HepG2 (cell line): ENCODE measurements around the gene NFIC. TPM values are rescaled to one million over a fixed set of nuclear protein-coding genes. Genes with fewer than 3 reads are reported as not detected.

ENCODE experiments used
- AKAP8 ChIP-seq: sonication (generic); formaldehyde crosslinking; IDR thresholded peaks from 2 replicates; pipeline ENCODE4 v1.5.1; 2020; ENCODE audit warnings: mild to moderate bottlenecking, missing genetic modification reagents
- BCL6 ChIP-seq: IDR thresholded peaks from 2 replicates; pipeline ENCODE4 v1.6.1; 2016; ENCODE audit warnings: missing genetic modification reagents, missing compliant biosample characterization
- FOXJ3 ChIP-seq: sonication (generic); formaldehyde crosslinking; IDR thresholded peaks from 2 replicates; pipeline ENCODE4 v1.4.0; 2020; ENCODE audit warnings: missing genetic modification reagents, mild to moderate bottlenecking, borderline replicate concordance
- IKZF4 ChIP-seq: sonication (generic); formaldehyde crosslinking; IDR thresholded peaks from 2 replicates; pipeline ENCODE4 v1.5.1; 2020; ENCODE audit warnings: borderline replicate concordance, mild to moderate bottlenecking, low read depth, missing genetic modification reagents; ENCODE audit errors: not compliant biosample characterization
- KLF9 ChIP-seq: IDR thresholded peaks from 2 replicates; pipeline ENCODE4 v1.6.1; 2016; ENCODE audit warnings: low read depth
- MAZ ChIP-seq, 2 experiments: sonication (generic) in 1 of 2; formaldehyde crosslinking in 1 of 2; IDR thresholded peaks; 2 replicates each; pipeline versions ENCODE4 v1.5.0 to v1.6.1; 2012 to 2020; ENCODE audit warnings: low read depth in 2 of 2, mild to moderate bottlenecking in 2 of 2, borderline replicate concordance in 1 of 2, improper control_type of control experiment in 1 of 2, low read length in 1 of 2, missing genetic modification reagents in 1 of 2, moderate library complexity in 1 of 2
- MED8 ChIP-seq: sonication (generic); formaldehyde crosslinking; IDR thresholded peaks from 2 replicates; pipeline ENCODE4 v1.8.1; 2023; ENCODE audit warnings: mild to moderate bottlenecking, missing genetic modification reagents; ENCODE audit not compliant: insufficient replicate concordance
- MYC ChIP-seq: sonication (generic); formaldehyde crosslinking; IDR thresholded peaks from 2 replicates; pipeline ENCODE4 v1.9.0; 2021; ENCODE audit warnings: missing genetic modification reagents, borderline replicate concordance
- NFKB2 ChIP-seq: sonication (generic); formaldehyde crosslinking; IDR thresholded peaks from 2 replicates; pipeline ENCODE4 v1.4.0; 2020; ENCODE audit warnings: missing genetic modification reagents, borderline replicate concordance
- PHF8 ChIP-seq: sonication (generic); formaldehyde crosslinking; IDR thresholded peaks from 2 replicates; pipeline ENCODE4 v1.5.0; 2020; ENCODE audit warnings: missing genetic modification reagents
- PITX1 ChIP-seq: sonication (generic); formaldehyde crosslinking; IDR thresholded peaks from 2 replicates; pipeline ENCODE4 v1.5.1; 2020; ENCODE audit warnings: mild to moderate bottlenecking, missing genetic modification reagents
- RFX5 ChIP-seq: IDR thresholded peaks from 2 replicates; pipeline ENCODE4 v1.6.1; 2011; ENCODE audit warnings: low read depth, low read length, improper control_type of control experiment
- RNF2 ChIP-seq: fragments of 450-650 bp; conservative IDR thresholded peaks from 2 replicates; pipeline ENCODE4 v1.6.1; 2016; ENCODE audit warnings: low read depth
- SATB2 ChIP-seq: sonication (generic); formaldehyde crosslinking; IDR thresholded peaks from 2 replicates; pipeline ENCODE4 v1.5.0; 2020; ENCODE audit warnings: missing genetic modification reagents
- SIX1 ChIP-seq: sonication (generic); formaldehyde crosslinking; IDR thresholded peaks from 2 replicates; pipeline ENCODE4 v1.4.0; 2020; ENCODE audit warnings: missing genetic modification reagents, borderline replicate concordance
- SIX4 ChIP-seq: sonication (generic); formaldehyde crosslinking; IDR thresholded peaks from 2 replicates; pipeline ENCODE4 v1.4.0; 2020; ENCODE audit warnings: missing genetic modification reagents
- SRSF9 ChIP-seq: fragments of 200-400 bp; formaldehyde crosslinking; IDR thresholded peaks from 2 replicates; pipeline ENCODE4 v1.6.1; 2018; ENCODE audit warnings: borderline replicate concordance, mild to moderate bottlenecking, low read depth, low read length; ENCODE audit not compliant: insufficient read depth, poor library complexity, severe bottlenecking
- TAF1 ChIP-seq: sonication (generic); formaldehyde crosslinking; IDR thresholded peaks from 2 replicates; pipeline ENCODE4 v1.4.0; 2020; ENCODE audit warnings: missing genetic modification reagents
- TBL1XR1 ChIP-seq: fragments of 150-350 bp; IDR thresholded peaks from 2 replicates; pipeline ENCODE4 v1.6.1; 2014; ENCODE audit warnings: borderline replicate concordance, low read length; ENCODE audit not compliant: partially characterized antibody
- ZNF530 ChIP-seq: sonication (generic); formaldehyde crosslinking; IDR thresholded peaks from 2 replicates; pipeline ENCODE4 v1.5.0; 2020; ENCODE audit warnings: low read depth, mild to moderate bottlenecking, missing genetic modification reagents
- ZNF550 ChIP-seq: sonication (generic); formaldehyde crosslinking; IDR thresholded peaks from 2 replicates; pipeline ENCODE4 v1.4.0; 2020; ENCODE audit warnings: mild to moderate bottlenecking, missing genetic modification reagents, borderline replicate concordance
- ZNF567 ChIP-seq: sonication (generic); formaldehyde crosslinking; IDR thresholded peaks from 2 replicates; pipeline ENCODE4 v1.8.1; 2023; ENCODE audit warnings: mild to moderate bottlenecking, missing genetic modification reagents, borderline replicate concordance
- ZNF737 ChIP-seq: sonication (generic); formaldehyde crosslinking; IDR thresholded peaks from 2 replicates; pipeline ENCODE4 v1.5.0; 2020; ENCODE audit warnings: missing genetic modification reagents, mild to moderate bottlenecking, borderline replicate concordance
- polyA plus RNA-seq, 8 experiments: library from polyadenylated mRNA; depleted of rRNA in 3 of 8; stranded (reverse) in 7 of 8; unstranded in 1 of 8; fragments of >200 nt; fragmentation: Illumina TruSeq in 4 of 8; extraction: Trizol in 4 of 8; gene quantifications; 2 replicates each; pipeline versions ENCODE4 v1.2.1 to v1.2.3, GENCODE V29; 2011 to 2016; ENCODE audit warnings: low read depth in 4 of 8, missing spikeins in 1 of 8, mixed read lengths in 1 of 8; ENCODE audit not compliant: insufficient read depth in 1 of 8
- total RNA-seq, 5 experiments: library from RNA; depleted of rRNA; stranded (reverse); fragments of >200 nt; fragmentation: Illumina TruSeq; extraction: Trizol; gene quantifications; 2 replicates each; pipeline ENCODE4 v1.2.3, GENCODE V29; 2016; ENCODE audit warnings: low read depth in 1 of 5
- TF ChIP-seq, protein P1 (sequence below): sonication (generic); formaldehyde crosslinking; IDR thresholded peaks from 2 replicates; pipeline ENCODE4 v1.4.0; 2020; ENCODE audit warnings: missing genetic modification reagents
- TF ChIP-seq, protein P2 (sequence below): sonication (generic); formaldehyde crosslinking; IDR thresholded peaks from 2 replicates; pipeline ENCODE4 v1.4.0; 2020; ENCODE audit warnings: missing genetic modification reagents
- TF ChIP-seq, protein P3 (sequence below): sonication (generic); formaldehyde crosslinking; IDR thresholded peaks from 2 replicates; pipeline ENCODE4 v1.4.0; 2020; ENCODE audit warnings: mild to moderate bottlenecking, missing genetic modification reagents

Gene NFIC
- total and polyA plus RNA-seq, 2 of the 13 experiments (the other 11 are each of a cell fraction or from before 2014, with no cell fraction given), result 1.3 to 2.5 TPM

DNA sequence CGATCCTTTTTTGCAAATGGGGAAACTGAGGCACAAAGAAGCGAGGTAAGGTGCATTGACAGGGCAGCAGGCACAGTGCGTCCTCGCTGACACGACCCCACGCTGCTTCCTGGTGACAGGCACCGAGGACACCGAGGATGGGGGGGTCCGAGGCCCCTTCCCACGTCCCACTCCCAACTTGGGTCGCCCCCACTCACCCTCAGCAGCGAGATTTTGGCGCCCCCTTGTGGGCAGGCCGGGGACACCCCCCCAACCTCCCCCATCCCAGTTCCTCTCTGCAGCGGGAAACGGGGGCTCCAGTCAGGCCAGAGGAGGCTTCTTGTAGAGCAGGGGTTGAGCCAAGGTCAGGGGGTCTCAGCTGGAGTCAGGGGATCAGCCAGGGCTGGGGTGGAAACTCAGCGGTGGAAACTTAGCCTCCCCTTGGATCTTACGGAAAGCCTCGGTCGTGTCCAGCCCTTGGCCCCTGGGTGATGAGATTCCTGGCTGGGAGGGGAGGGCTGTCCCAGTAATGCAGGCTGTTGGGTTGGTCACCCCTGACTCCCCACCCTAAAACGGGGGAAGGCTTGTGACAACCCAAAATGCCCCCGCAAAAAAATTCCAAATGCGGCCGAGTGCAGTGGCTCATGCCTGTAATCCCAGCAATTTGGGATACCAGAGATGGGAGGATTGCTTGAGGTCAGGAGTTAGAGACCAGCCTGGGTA, 105.7 kb downstream of the NFIC start (continued):
- TF ChIP-seq MYC (CRISPR knock-in tag) (peak; percentile 20; the same call in 1 of the 2 replicates), IKZF4 (CRISPR knock-in tag) (no peak), PITX1 (CRISPR knock-in tag) (no peak), TBL1XR1 (no peak), BCL6 (CRISPR knock-in tag) (no peak), SIX4 (CRISPR knock-in tag) (no peak), ZNF550 (CRISPR knock-in tag) (no peak), AKAP8 (CRISPR knock-in tag) (no peak), RNF2 (no peak), FOXJ3 (CRISPR knock-in tag) (no peak), MED8 (no peak), SATB2 (CRISPR knock-in tag) (no peak), NFKB2 (peak; percentile 45; the same call in 1 of the 2 replicates), TAF1 (no peak), ZNF530 (CRISPR knock-in tag) (no peak), ZNF737 (CRISPR knock-in tag) (no peak), SRSF9 (no peak), ZNF567 (CRISPR knock-in tag) (no peak), PHF8 (CRISPR knock-in tag) (0 out of 2 replicates have a peak, but pooled peaks have one; percentile 23), SIX1 (CRISPR knock-in tag) (no peak), RFX5 (no peak), MAZ (IDR thresholded peaks at IDR 0.05; ENCODE audit: borderline replicate concordance, low read depth, low read length) (peak; percentile 38; the same call in 1 of the 2 replicates), MAZ (CRISPR knock-in tag; IDR thresholded peaks at IDR 0.05; ENCODE audit: low read depth) (no peak), KLF9 (no peak)
- TF ChIP-seq, protein P1, sequence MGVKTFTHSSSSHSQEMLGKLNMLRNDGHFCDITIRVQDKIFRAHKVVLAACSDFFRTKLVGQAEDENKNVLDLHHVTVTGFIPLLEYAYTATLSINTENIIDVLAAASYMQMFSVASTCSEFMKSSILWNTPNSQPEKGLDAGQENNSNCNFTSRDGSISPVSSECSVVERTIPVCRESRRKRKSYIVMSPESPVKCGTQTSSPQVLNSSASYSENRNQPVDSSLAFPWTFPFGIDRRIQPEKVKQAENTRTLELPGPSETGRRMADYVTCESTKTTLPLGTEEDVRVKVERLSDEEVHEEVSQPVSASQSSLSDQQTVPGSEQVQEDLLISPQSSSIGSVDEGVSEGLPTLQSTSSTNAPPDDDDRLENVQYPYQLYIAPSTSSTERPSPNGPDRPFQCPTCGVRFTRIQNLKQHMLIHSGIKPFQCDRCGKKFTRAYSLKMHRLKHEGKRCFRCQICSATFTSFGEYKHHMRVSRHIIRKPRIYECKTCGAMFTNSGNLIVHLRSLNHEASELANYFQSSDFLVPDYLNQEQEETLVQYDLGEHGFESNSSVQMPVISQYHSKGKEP (CRISPR knock-in tag), result no peak
- TF ChIP-seq, protein P2, sequence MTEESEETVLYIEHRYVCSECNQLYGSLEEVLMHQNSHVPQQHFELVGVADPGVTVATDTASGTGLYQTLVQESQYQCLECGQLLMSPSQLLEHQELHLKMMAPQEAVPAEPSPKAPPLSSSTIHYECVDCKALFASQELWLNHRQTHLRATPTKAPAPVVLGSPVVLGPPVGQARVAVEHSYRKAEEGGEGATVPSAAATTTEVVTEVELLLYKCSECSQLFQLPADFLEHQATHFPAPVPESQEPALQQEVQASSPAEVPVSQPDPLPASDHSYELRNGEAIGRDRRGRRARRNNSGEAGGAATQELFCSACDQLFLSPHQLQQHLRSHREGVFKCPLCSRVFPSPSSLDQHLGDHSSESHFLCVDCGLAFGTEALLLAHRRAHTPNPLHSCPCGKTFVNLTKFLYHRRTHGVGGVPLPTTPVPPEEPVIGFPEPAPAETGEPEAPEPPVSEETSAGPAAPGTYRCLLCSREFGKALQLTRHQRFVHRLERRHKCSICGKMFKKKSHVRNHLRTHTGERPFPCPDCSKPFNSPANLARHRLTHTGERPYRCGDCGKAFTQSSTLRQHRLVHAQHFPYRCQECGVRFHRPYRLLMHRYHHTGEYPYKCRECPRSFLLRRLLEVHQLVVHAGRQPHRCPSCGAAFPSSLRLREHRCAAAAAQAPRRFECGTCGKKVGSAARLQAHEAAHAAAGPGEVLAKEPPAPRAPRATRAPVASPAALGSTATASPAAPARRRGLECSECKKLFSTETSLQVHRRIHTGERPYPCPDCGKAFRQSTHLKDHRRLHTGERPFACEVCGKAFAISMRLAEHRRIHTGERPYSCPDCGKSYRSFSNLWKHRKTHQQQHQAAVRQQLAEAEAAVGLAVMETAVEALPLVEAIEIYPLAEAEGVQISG (CRISPR knock-in tag), result no peak
- TF ChIP-seq, protein P3, sequence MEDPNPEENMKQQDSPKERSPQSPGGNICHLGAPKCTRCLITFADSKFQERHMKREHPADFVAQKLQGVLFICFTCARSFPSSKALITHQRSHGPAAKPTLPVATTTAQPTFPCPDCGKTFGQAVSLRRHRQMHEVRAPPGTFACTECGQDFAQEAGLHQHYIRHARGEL (CRISPR knock-in tag), result peak; percentile 45; the same call in 1 of the 2 replicates
